Measurements from ENCODE around the gene GCM1. TPM values are rescaled to one million over a fixed set of nuclear protein-coding genes. Genes with fewer than 3 reads are reported as not detected.

GCM1 gene
- polyA plus RNA-seq, 3 donors, result 0.08 TPM; not detected in 2

DNA sequence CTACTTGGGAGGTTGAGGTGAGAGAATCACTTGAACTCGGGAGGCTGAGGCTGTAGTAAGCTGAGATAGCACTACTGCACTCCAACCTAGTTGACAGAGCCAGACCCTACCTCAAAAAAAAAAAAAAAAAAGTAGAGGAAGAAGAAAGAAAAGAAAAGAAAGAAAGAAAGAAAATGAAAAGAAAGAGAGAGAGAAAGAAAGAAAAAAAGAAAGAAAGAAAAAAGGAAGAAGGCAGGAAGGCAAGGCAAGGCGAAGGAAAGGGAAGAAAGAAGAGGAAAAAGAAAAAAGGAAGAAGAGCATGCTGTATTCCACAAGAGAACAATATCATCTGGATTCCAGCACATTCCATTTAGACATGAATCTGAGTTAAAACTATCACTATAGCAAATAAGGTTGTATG is 3.8 kb downstream of the GCM1 start:
- Histone ChIP-seq H3K4me3 (replicated peaks in 1 of 3; ENCODE audit: low read depth in 2 of 3, low read length in 3 of 3) (no peak overlapping the region), H3K27me3 (ENCODE audit: control insufficient read depth in 2 of 2, insufficient read depth in 2 of 2, low read length in 2 of 2) (no peaks in the 10 kb centered on the region), H3K79me2 (ENCODE audit: insufficient read depth, low read length) (no peaks in the 10 kb centered on the region), H3K9ac (ENCODE audit: insufficient read depth, low read length, poor library complexity, severe bottlenecking) (no peak overlapping the region), H3K4me1 (ENCODE audit: control insufficient read depth in 1 of 2, insufficient read depth in 2 of 2, low read length in 2 of 2) (no peaks in the 10 kb centered on the region), H4K20me1 (ENCODE audit: insufficient read depth, low read length) (no peaks in the 10 kb centered on the region), H3K27ac (ENCODE audit: low read depth in 1 of 2, low read length in 2 of 2) (no peak overlapping the region), H3K9me3 (replicated peaks in 1 of 2; ENCODE audit: control insufficient read depth in 1 of 2, insufficient read depth in 1 of 2, low read length in 2 of 2) (no peaks in the 10 kb centered on the region), H3K36me3 (replicated peaks in 1 of 2; ENCODE audit: control insufficient read depth in 1 of 2, insufficient read depth in 2 of 2, low read length in 2 of 2) (no peaks in the 10 kb centered on the region), H2AFZ (ENCODE audit: insufficient read depth, low read depth, low read length, poor library complexity, severe bottlenecking) (no peak overlapping the region), H3K4me2 (replicated peaks; ENCODE audit: extremely low read depth, low read length, poor library complexity, severe bottlenecking) (no peak overlapping the region)
- peaks cover 0 to 3% (median 0%) of the 10 kb centered on the region in 7 donors for H3K9me3 Mint-ChIP-seq
- intact Hi-C loops (cut with micrococcal nuclease), result no loop called here
- H3K4me3 Mint-ChIP-seq, result no peak overlapping the region
- no peaks in the 10 kb centered on the region for H3K36me3 Mint-ChIP-seq
- no CpG with 5 or more reads among the region's 2 CpGs for WGBS (ENCODE audit: insufficient coverage)
- TF ChIP-seq, protein P1, sequence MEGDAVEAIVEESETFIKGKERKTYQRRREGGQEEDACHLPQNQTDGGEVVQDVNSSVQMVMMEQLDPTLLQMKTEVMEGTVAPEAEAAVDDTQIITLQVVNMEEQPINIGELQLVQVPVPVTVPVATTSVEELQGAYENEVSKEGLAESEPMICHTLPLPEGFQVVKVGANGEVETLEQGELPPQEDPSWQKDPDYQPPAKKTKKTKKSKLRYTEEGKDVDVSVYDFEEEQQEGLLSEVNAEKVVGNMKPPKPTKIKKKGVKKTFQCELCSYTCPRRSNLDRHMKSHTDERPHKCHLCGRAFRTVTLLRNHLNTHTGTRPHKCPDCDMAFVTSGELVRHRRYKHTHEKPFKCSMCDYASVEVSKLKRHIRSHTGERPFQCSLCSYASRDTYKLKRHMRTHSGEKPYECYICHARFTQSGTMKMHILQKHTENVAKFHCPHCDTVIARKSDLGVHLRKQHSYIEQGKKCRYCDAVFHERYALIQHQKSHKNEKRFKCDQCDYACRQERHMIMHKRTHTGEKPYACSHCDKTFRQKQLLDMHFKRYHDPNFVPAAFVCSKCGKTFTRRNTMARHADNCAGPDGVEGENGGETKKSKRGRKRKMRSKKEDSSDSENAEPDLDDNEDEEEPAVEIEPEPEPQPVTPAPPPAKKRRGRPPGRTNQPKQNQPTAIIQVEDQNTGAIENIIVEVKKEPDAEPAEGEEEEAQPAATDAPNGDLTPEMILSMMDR (IDR thresholded peaks at IDR 0.05), result no peak
- peaks cover 1 to 6% (median 2%) of the 10 kb centered on the region in 3 donors for H3K27me3 Mint-ChIP-seq (ENCODE audit: low read depth in 3 of 3)
- H3K4me1 Mint-ChIP-seq, result peaks cover 7% of the 10 kb centered on the region
- DNase-seq, result no peak
- no peak overlapping the region for H3K27ac Mint-ChIP-seq

DNA sequence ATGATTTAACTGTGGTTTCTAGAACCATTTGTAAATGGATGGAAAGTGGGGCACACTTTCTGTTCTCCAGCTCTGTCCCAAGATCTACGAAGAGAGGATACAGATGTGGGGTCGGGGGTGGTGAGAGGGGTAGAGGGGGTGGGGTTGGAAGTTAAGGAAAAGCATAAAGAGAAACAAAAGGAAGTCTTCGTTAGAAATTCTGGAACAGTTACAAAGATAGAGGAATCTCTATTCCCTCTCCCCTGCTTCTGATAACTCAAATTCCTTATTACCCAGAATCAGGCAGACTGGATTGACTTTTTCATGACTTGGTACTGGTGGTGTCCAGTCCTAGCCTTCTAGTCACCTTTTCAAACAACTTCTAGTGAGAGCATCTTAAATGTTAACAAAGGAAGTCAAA is 4.9 kb downstream of the GCM1 start:
- Histone ChIP-seq H3K9me3 (replicated peaks in 1 of 2; ENCODE audit: control insufficient read depth in 1 of 2, insufficient read depth in 1 of 2, low read length in 2 of 2) (no peaks in the 10 kb centered on the region), H3K27me3 (ENCODE audit: control insufficient read depth in 2 of 2, insufficient read depth in 2 of 2, low read length in 2 of 2) (no peaks in the 10 kb centered on the region), H3K4me3 (replicated peaks in 1 of 3; ENCODE audit: low read depth in 2 of 3, low read length in 3 of 3) (no peak overlapping the region), H3K4me2 (replicated peaks; ENCODE audit: extremely low read depth, low read length, poor library complexity, severe bottlenecking) (no peak overlapping the region), H3K27ac (ENCODE audit: low read depth in 1 of 2, low read length in 2 of 2) (no peak overlapping the region), H2AFZ (ENCODE audit: insufficient read depth, low read depth, low read length, poor library complexity, severe bottlenecking) (no peak overlapping the region), H3K9ac (ENCODE audit: insufficient read depth, low read length, poor library complexity, severe bottlenecking) (no peak overlapping the region), H4K20me1 (ENCODE audit: insufficient read depth, low read length) (no peaks in the 10 kb centered on the region), H3K4me1 (ENCODE audit: control insufficient read depth in 1 of 2, insufficient read depth in 2 of 2, low read length in 2 of 2) (no peaks in the 10 kb centered on the region), H3K36me3 (replicated peaks in 1 of 2; ENCODE audit: control insufficient read depth in 1 of 2, insufficient read depth in 2 of 2, low read length in 2 of 2) (no peaks in the 10 kb centered on the region), H3K79me2 (ENCODE audit: insufficient read depth, low read length) (no peaks in the 10 kb centered on the region)
- Mint-ChIP-seq H3K27me3 (ENCODE audit: low read depth in 3 of 3) (peaks cover 1 to 8% (median 2%) of the 10 kb centered on the region in 3 donors), H3K9me3 (peaks cover 0 to 3% (median 0%) of the 10 kb centered on the region in 7 donors), H3K36me3 (no peaks in the 10 kb centered on the region), H3K4me3 (no peak overlapping the region), H3K4me1 (peaks cover 8% of the 10 kb centered on the region), H3K27ac (no peak overlapping the region)
- intact Hi-C loops (cut with micrococcal nuclease), result no loop called here
- no peak for DNase-seq
- WGBS (ENCODE audit: insufficient coverage), result no CpG with 5 or more reads among the region's 3 CpGs
- TF ChIP-seq, protein P1 (IDR thresholded peaks at IDR 0.05), result no peak
